DMS79 treated with DMSO at 0.1 percent for 48 hours (cell line): ENCODE data around the gene AATK.
A peak's percentile ranks its signal among the peaks of the same experiment; 100 is the strongest.

Experiments
- DNase-seq: peaks from one replicate; lab custom pipeline; 2025; lab: John Stamatoyannopoulos, UW

The AATK gene, protein sequence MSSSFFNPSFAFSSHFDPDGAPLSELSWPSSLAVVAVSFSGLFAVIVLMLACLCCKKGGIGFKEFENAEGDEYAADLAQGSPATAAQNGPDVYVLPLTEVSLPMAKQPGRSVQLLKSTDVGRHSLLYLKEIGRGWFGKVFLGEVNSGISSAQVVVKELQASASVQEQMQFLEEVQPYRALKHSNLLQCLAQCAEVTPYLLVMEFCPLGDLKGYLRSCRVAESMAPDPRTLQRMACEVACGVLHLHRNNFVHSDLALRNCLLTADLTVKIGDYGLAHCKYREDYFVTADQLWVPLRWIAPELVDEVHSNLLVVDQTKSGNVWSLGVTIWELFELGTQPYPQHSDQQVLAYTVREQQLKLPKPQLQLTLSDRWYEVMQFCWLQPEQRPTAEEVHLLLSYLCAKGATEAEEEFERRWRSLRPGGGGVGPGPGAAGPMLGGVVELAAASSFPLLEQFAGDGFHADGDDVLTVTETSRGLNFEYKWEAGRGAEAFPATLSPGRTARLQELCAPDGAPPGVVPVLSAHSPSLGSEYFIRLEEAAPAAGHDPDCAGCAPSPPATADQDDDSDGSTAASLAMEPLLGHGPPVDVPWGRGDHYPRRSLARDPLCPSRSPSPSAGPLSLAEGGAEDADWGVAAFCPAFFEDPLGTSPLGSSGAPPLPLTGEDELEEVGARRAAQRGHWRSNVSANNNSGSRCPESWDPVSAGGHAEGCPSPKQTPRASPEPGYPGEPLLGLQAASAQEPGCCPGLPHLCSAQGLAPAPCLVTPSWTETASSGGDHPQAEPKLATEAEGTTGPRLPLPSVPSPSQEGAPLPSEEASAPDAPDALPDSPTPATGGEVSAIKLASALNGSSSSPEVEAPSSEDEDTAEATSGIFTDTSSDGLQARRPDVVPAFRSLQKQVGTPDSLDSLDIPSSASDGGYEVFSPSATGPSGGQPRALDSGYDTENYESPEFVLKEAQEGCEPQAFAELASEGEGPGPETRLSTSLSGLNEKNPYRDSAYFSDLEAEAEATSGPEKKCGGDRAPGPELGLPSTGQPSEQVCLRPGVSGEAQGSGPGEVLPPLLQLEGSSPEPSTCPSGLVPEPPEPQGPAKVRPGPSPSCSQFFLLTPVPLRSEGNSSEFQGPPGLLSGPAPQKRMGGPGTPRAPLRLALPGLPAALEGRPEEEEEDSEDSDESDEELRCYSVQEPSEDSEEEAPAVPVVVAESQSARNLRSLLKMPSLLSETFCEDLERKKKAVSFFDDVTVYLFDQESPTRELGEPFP (N-terminal part only)

DNA sequence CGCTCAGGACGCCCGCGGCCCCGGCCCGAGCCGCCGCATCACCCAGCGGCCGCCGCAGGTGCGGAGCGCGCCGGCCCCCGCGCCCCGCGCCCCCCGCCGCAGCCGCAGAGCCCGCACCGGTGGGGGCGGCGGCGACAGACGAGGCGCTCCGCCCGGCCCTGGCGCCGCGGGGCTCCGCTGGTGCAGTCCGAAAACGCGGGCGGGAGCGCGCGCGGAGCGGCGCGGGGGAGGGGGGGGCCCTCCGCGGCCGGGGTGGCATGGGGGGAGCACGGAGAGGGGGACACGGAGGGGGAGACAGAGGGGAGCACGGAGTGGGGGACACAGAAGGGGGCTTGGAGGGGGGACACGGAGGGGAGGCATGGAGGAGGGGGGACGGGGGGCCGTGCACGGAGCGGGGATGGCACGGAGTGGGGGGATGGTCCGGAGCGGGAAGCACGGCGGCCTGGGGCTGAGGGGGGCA lies at the start of gene AATK:
Gene AATK, minus strand, starts transcription at position 189 of the 460 bp plus-strand sequence. CDS start 229 bp downstream, outside the sequence.
- DNase-seq, result no peak

DNA sequence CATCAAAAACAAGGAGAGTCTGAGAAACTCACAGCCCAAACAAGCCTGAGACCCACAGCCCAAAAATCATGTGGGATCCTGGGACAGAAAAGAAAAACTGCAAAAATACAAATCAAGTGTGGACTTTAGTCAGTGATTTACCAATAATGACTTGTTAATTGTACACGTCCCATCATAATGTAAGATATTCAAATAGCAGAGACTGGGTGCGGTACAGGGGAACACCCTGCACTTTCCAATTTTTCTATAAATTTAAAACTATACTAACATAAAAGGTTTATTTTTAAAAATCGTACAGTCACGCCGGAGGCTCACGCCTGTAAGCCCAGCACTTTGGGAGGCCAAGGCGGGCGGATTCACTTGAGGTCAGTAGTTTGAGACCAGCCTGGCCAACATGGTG lies 48.0 kb upstream of the AATK start:
- no peak for DNase-seq

DNA sequence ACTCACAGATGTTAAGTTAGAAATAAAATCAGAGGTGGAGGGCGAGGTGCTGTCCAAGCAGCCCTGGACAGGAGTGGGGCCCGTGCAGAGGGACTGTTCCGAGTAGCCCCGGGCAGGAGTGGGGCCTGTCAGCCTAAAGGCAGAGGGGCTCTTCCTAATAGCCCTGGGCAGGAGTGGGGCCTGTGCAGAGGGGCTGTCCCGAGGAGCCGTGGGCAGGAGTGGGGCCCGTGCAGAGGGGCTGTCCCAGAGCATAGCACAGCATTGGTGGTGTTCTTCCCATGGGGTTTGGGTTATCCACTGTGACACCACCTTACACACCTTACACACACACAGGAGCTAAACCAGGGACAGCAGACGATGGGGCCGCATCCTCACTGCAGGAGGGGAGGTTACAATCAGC lies 46.3 kb upstream of the AATK start:
- DNase-seq, result no peak

DNA sequence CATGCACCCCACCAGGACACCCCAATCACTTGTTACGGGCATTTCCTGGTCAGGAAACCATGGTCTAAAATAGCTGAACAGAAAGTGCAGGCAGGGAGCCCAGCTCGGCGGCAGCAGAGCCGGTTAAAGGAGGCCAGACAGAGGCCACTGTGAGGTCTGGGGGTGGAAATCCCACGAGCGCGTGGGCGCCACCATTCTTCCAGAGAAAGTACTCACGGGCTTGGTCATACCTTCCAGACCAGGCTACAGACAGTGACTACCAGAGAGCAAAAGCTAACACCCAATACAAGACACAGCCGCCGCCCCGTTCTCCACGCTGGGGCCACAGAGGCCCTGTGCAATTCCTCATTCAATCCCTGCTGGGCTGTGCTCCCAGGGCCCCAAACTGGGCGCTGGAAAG lies 44.8 kb upstream of the AATK start:
- no peak for DNase-seq

DNA sequence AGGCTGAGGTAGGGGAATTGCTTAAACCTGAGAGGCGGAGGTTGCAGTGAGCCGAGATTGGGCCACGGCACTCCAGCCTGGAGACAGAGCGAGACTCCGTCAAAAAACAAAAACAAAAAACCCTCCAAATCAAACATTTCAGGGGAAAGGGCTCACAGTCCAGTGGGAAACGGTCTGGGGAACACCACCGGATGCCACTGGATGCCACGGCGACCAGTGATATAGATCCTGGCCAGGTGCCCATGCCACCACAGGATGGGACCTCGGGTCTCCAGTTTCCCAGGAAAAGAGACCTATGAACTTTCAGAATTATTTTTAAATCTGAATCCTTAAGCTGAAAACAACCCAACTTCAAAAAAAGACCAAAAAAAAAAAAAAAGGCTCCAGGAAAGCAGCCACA lies 44.4 kb upstream of the AATK start:
- DNase-seq, result no peak

DNA sequence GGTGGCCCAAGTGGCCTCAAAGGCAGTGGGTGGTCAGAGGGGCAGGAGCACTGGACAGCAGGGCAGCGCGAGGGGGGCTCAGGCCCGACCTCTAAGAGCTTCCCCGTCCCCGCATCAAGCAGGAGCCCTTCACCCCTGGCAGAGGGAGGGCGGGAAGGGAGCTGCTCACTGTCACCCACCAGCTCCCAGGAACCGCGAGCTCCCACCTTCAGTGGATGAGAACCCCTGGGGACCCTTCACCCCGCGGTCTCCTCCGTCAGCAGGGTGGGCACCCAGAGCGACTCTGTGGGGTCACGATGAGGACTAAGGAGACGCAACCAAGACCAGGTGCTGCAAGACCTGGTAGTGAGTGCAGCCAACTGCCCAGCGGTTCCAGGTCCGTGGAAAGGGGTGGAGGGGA lies 43.1 kb upstream of the AATK start:
- DNase-seq, result no peak

DNA sequence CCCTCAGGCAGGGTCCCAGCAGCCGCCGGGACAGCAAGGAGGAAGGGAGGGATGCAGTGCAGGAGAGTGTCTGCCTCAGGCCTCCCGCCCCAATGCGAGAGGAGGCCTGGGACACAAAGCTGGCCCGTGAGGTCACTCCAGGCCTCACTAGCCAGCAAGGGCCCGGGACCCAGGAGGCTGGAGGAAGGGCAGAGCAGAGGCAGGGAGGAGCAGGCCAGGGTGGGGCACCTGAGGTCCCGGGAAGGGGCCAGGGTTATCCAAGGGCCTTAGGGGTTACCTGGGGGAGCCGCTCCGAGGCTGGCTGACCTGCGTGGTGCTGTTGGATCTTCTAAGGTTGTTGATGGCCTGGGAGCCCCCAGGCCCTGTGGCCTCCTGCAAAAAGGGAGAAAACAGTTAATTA lies 42.6 kb upstream of the AATK start:
- no peak for DNase-seq

DNA sequence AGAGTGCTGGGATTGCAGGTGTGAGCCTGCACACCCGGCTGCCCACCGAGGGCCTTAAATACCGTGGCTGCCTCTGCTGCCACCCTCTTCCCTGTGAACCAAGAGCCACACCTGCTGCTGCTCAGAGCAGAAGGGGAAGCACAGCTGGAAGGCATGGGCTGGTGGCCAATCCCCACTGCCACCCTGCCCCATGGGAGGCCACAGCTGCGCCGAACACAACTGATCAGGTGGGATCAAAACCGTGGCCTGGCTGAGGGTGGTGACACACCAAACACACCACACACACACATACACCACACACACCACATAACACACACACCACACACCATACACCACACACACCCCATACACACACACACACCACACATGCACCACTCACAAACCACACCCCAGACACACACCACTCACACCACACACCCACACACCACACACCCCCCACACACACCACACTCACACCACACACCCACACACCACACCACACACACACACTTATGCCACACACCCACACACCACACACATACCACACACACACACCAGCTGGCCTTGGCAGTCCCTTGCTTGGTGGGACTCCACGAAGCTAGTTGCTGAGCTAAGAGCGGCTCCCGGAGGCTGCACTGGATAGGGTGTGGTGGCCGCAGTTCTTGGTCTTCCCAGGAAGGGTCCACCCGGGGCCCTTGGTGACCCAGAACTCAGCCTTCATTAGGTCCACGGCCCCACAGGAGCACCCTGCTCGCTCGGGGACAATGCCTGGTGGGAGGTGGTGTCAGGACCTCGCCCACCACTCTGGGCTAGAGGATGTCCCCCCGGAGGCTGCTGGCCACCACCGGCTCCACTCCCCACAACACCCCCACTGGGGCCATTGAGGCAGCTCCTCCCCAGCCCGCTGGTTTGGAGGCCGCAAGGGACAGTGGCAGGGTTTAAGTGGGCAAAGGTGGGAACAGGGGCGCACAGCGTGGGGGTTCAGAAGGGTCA lies 41.9 kb upstream of the AATK start:
- DNase-seq, result peak; percentile 10

DNA sequence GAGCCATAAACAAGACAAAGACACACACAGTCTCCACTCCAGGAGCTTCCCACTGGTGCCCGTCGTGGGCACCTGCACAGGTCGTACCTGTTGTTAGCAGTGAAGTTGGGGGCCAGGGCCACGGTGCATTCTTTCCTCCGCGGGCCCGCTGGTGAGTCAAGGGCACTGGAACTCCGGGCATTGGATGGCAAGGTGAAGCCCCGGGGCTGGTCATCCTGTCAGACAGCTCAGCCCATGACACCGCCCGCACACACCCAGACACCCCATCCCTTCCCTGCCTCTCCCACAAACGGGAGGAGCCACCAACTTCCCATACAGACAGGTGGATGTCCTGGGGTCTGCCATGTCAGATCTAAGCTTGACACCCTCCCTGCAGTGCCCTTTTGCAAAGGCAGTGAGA lies 40.6 kb upstream of the AATK start:
- DNase-seq, result no peak

DNA sequence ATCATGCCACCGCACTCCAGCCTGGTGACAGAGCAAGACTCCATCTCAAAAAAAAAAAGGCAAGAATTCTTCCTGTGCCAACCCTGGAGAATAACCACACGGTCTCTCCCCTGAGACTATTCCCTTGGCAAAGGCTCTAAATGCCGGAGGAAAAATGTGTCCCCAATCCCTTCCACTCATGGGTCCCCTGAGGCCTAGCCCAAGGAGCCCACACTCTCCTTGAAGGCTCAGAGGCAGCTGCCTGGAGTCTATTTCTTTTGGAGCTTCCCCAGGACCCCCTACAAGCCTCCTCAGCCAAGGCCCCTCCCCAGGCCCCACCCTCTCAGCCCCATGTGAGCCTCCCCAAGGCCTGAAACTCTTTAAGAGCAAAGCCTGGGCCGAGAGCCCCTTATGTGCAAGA lies 40.1 kb upstream of the AATK start:
- no peak for DNase-seq

DNA sequence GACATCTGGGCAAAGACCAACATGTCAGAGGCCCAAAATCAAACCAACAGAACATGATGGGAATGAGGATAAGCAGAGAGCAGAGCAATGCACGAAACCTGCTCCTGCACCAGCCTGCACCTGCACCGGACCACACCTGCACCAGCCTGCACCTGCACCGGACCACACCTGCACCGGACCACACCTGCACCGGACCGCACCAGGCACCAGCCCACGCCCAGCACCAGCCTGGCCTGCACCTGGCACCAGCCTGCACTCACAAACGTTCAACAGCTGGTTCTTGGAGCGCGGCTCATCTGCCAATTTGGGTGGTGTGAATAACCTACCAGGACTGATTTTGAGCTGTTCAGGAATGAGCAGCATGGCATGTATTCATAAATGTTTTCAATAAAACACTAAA lies 38.6 kb upstream of the AATK start:
- no peak for DNase-seq

DNA sequence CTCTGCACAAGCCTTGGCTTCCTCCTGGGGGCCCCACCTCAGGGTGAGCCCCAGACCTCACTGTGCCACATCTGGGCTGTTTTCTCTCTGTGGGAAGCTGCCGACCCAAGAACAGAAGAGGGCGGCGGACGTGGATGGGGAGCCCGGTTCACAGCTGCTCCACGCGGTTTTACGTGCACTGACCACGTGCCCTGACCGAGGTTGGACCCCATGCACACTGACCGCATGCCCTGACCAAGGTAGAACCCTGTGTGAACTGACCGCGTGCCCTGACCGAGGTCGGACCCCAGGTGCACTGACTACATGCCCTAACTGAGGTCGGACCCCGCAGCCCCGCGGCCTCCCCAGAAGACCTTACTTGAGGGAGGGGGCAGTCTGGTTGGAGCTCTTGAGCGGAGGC lies 37.1 kb upstream of the AATK start:
- no peak for DNase-seq

DNA sequence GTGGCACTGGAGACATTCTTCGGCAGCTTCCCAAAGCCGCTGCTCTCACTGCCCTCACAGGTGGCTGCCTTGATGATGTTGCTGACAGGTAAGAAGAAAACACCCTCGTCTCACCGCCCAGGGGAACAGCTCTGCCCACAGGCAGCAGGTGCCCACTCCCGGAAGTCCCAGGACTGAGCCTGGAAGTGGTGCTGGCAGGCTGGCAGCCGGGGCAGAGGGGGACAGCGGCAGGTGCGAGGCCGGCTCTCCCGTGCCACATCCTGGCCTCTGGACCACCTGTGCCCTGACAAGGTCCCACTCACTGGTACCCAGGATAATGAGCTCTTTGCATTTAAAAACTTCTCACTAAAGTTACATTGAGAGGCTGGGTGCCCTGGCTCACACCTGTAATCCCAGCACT lies 36.3 kb upstream of the AATK start:
- DNase-seq, result no peak

DNA sequence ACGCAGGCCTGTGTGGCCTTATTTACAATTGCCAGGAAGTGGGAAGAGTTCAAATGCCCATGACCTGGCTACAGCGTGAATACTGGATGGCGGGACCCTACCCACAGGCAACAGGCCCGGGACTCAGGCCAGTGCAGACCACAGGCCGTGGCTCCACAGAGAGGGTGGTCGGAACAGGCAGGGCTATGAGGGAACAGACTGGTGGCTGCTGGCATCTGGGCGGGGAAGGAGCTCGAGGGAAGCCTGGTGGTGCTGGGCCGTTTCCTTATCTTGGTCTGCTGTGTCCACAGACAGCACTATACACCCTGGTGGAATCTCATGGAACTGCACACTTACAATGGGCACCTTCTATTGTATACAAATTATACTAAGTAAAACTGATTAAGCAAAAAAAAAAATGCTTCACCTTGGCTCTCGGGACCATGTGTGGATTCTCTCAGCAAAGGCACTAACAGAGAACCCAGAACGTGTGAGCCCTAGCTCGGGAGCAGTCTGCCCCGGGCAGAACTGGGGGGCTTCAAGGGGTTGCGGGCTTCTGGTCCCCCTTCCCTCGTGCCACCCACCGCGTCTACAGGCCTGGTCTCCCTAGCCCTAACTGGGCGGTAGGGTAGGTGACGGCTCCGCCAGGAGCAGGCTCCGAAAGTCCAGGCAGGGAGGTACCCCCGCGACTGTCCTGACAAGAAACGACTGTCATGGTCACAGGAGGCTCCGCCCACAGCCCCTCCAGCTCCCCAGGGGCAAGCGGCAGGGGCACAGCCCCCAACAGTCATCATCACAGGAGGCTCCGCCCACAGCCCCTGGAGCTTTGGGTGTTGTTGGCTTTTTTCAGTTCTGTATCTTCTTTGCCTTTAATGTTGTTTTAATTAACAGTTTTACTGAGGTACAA lies 34.9 kb upstream of the AATK start:
- DNase-seq, result no peak

DNA sequence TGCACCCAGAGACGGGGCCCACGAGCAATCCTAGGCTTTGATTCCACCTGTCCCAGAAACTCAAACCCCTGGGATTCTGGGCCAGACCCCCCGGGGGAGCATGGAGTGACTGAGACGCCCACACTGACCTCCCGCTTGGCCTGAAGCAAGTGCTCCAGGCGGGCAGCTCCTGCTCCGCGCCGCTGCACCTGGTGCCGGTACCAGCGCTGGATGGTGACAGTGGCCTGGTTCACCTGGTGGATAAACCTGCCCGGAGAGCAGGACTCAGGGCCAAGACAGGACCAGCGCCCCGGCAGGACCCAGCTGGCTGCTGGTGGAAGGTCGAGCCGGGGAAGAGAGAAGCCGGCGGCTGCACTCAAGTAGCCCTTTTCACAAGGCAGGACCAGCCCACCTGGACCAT lies 34.2 kb upstream of the AATK start:
- no peak for DNase-seq

DNA sequence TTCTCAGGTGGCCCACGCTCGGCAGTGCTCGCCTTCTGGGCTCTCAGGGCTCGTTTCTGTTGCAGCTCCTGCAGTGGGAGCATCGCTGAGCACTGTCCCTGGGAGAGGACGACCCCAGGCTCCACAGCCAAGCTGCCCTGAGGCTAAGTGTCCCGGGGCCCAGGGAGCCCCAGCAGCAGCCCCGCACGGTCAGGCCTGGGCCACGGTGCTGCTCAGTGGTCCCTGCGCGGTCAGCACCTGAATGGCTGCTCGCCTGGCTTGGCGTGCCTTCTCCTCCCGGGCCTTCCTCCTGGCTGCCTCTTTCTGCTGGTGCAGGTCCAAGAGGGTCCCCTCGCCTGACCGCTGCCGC lies 33.4 kb upstream of the AATK start:
- no peak for DNase-seq

DNA sequence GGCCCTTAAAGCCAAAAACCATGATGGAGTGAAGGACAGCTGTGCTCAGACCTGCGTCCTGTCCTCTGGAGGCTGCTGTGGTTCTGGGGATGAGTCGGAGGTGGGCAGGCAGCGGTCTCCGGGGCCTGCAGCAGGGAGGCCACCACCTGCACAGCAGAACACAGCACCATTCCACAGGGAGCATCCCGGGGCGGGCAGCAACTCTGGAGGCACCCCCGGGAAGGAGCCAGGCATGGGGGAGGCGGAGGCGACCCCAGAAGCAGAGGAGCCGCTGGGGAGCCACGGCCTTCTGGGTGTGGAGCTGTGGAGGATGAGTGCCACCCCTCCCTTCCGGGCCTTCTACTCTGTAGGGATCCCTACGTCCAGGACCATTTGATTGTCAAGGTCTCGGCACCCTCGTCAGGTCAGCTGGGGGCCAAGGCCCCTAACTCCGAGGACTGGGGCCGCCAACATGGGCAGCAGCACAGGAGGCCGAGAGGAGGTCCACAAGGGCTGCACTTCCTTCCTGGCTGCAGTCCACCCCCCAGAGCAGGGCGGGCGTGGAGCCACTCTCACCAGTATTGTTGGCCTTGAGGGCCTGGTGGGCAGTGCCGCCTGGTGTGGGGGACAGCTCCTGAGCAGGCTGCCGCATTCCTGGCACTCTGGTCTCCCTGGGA lies 32.9 kb upstream of the AATK start:
- DNase-seq, result no peak

DNA sequence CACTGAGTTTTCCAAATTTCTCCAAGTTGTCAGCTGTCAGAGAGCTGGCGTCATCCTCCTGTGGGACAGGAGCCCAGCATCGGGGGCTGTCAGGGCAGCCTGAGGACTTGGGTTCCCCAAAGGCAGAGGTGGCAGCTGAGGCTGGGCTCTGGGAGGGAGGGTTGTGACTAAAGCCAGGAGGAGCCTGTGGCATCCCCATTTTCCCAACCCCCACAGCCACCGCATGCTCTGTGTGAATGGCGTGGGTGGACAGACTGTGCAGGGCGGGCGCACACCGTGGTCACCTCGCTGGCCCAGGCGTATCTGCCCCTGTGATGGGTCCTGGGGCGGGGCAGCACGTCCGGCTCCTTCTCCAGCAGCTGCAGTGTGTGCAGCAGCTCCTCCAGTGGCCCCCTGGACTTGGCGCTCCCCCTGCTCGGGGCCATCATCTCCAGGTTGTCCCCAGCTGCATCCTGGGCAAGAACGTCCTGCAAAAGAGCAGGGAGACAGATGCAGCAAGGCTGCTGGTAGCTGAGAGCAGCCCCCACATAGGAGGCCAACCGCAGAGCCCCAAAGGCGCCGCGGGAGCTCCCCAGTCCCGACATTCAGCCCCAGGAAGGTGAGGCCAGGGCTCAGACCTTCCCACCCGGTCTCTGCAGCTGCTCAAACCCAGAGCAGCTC lies 31.9 kb upstream of the AATK start:
- DNase-seq, result no peak

DNA sequence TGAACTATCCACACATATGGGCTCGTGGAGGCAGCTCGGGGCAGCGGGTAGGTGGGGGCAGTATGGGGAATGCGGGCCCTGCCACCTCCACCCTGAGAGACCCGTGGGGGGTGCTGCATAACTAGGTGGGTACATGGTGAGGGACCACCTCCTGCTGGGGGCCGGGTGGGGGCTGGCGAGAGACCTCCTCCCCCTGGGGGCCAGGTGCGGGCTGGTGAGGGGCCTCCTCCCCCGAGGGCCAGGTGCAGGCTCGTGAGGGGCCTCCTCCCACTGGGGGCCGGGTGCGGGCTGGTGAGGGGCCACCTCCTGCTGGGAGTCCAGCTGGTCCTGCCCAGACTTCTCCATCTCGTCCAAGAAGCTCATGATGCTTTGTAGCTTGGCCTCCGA lies 31.4 kb upstream of the AATK start:
- DNase-seq, result no peak
